NCI-H1105 treated with DMSO at 0.1 percent for 48 hours (cell line): ENCODE data around the gene GDF10.

Experiments used
- DNase-seq: peaks from one replicate; lab custom pipeline; 2025; lab: John Stamatoyannopoulos, UW

GDF10 gene

GRCh38 chr10:47294057-47294456 is 5.9 kb upstream of the GDF10 start:
- no peak for DNase-seq

GRCh38 chr10:47294501-47294900 is 5.5 kb upstream of the GDF10 start:
- DNase-seq: no peak

GRCh38 chr10:47295411-47295810 is 4.6 kb upstream of the GDF10 start:
- DNase-seq: no peak

GRCh38 chr10:47296156-47296894 is 3.7 kb upstream of the GDF10 start:
- no peak for DNase-seq

GRCh38 chr10:47296941-47297340 is 3.1 kb upstream of the GDF10 start:
- DNase-seq: no peak

GRCh38 chr10:47297866-47298540 is 2.0 kb upstream of the GDF10 start:
- DNase-seq: no peak

- no peak for DNase-seq
These were observed 1.3 kb upstream of the GDF10 start for GRCh38 chr10:47298715-47299114.

- DNase-seq: no peak
These were observed 483 bp downstream of the GDF10 start for GRCh38 chr10:47300429-47300931.

- no peak for DNase-seq
These were observed 1.8 kb downstream of the GDF10 start for GRCh38 chr10:47301833-47302232.

- no peak for DNase-seq
These were observed 3.1 kb downstream of the GDF10 start for GRCh38 chr10:47303105-47303504.

- DNase-seq: no peak
These were observed 3.9 kb downstream of the GDF10 start for GRCh38 chr10:47303866-47304265.

- no peak for DNase-seq
These were observed 5.6 kb downstream of the GDF10 start for GRCh38 chr10:47305566-47305965.

GRCh38 chr10:47306387-47307210 is 6.6 kb downstream of the GDF10 start:
- DNase-seq: no peak

GRCh38 chr10:47307381-47307780 is 7.4 kb downstream of the GDF10 start:
- no peak for DNase-seq

- DNase-seq: no peak
These were observed 8.8 kb downstream of the GDF10 start for GRCh38 chr10:47308775-47309174.

GRCh38 chr10:47309408-47310089 is 9.6 kb downstream of the GDF10 start:
- no peak for DNase-seq

GRCh38 chr10:47310090-47310505 is 10.1 kb downstream of the GDF10 start:
- DNase-seq: no peak

- peak; percentile 74 for DNase-seq
These were observed 11.4 kb downstream of the GDF10 start for GRCh38 chr10:47311193-47311931.

GRCh38 chr10:47311932-47312662 is 12.1 kb downstream of the GDF10 start:
- DNase-seq: peak; percentile 22

- DNase-seq: no peak
These were observed 12.6 kb downstream of the GDF10 start for GRCh38 chr10:47312663-47312995.
